ENCODE data around the gene MAGI2.
"Not testable (repeated sequence)": the region's sequence is repeated elsewhere in the genome, so short reads cannot be mapped to it uniquely, and the experiment has no call there.

MAGI2 gene

DNA sequence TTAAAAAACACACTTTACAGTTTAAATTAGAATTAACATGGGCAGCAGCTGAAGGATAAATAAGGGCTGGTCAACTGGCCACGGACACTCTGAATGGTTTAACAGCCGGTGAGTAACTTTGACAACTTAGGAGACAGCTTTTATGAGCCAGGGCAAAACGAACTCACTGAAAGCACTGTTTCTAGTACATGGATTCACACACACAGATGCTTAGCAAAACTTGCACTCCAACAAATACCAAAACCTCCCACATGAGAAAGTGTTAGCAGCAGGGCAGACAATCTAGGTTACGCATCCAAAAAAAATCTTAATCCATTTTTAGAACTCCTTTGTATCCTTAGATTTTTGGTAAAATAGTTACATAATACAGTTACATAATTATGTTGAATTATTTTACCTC is 1168.5 kb downstream of the MAGI2 start:
- DNase-seq (ENCODE audit: low spot score): peak; percentile 5

DNA sequence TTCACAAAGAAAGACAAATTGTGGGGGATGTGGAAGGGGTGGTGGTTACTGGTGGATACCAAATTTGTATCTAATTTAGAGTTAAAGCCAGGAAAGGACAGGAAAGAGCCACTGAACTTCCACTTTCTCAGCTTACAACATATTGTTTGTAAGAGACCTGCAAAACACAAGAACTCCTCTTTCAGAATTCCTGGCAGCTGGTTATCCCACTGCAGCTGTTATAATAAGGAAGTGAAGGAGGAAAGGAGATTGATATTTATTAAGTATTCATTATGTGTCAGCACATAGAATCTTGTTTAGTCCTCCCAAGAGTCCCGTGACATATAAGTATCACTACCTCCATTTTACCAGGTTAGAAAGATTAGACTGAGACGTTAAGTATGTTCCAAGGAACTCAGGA is 1173.2 kb downstream of the MAGI2 start:
- DNase-seq (ENCODE audit: low spot score): no peak

DNA sequence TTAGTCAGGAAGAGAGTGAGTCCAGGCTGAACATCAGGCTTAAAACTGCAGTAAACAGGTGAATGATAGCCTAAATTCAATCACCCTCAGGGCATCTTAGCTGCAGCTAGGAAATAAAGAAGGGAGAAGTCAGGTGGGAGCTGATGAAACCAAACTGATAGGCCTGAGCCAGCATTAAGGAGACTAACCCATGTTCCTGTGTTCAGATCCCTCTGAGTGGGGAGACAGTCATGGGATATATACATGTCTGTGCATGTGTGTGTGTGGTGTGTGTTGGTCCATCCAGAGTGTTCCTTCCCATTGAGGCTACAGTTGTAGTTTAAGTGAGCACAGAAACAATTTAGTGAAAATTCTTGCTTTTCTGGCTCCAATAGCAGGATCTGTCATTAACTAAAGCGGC is 1174.0 kb downstream of the MAGI2 start:
- no peak for DNase-seq (ENCODE audit: low spot score)

DNA sequence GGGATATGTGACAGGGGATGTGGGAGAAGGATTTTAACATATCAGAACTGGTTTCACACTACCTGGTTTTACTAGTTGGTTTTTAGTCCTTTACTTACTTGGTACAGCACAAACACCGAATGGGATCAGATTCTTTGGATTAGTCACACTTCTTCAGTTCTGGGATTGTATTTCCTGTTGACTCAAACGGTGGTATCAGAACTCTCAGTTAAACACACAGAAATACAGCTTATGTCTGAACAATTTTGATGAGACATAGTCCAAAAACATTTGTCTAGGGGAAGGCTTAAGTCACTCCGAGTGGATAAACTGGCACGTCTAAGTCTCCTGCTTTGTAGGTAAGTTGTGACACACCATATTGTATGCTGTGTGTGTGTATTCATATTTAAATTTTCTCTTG is 1174.4 kb downstream of the MAGI2 start:
- DNase-seq (ENCODE audit: low spot score): no peak

DNA sequence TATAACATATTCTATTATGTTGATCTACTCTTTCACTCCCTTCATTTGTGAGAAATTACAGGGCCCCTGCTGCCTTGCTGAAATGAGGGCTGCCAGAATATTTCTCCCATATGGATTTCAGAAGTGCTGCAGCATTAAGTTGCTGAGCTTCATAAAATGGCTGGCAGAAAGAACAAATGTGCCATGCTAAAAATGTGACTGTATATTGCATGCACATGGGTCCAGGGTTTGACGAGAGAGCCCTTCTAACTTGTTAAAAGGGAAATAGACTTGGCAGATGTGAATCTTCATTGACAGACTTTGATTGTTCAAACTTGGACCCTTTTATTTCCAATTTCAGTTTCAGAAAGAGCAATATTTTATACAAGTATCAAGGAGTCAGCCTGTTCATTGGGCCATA is 1186.3 kb downstream of the MAGI2 start:
- DNase-seq (ENCODE audit: low spot score): no peak

DNA sequence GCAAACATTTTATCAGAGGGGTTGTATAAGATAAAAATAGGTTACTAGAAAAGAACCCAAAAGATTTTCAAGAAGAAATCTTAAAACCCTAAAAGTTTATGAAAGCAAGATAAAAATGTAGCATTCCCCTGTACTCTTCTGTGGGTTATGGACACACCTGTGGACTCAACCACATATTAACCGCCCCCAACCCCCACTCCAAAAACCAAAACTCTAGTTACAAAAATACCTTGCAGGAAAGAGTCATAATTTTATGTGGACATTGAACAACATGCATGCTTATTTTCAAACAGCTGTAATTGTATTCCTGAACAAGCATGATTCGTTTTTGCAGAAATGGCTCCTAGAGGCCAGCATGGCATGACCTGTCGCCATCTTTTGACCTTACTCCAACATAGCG is 1188.0 kb downstream of the MAGI2 start:
- no peak for DNase-seq (ENCODE audit: low spot score)

DNA sequence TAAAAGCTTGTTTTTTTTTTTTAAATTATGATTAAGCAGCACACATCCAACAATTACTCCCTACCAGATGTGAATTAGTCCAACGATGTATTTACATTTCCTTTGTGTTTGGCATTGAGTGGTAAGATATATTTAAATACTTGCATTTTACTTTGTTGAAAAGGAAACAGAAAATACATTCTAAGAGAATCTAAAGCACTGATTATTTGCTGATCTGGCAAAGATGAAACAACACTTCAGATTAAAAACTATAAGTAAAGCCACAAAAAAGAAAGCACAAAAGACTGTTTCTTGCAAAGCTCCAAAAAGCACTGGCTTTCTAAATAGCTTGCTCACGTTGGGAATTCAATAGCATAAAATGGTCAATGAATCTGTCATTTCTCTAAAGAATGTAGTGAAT is 1188.4 kb downstream of the MAGI2 start:
- DNase-seq (ENCODE audit: low spot score): no peak

DNA sequence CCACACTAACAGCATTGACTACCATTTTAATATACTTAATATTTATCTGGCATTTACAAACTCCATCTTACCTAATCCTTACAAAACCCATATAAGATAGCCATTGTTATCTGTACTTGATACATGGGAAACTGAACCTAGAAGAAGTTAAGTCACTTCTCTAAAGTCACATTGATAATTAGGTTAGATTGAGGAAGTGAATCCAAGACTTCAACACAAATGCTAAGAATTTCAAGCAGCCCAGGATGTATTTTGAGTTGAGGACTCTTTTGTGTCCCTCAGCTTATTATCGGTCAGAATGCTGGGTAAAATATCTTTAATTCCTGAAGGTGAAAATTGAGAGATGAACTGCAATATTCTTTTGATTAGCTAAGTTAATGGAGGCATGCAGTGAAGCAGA is 1189.4 kb downstream of the MAGI2 start:
- DNase-seq (ENCODE audit: low spot score): no peak

DNA sequence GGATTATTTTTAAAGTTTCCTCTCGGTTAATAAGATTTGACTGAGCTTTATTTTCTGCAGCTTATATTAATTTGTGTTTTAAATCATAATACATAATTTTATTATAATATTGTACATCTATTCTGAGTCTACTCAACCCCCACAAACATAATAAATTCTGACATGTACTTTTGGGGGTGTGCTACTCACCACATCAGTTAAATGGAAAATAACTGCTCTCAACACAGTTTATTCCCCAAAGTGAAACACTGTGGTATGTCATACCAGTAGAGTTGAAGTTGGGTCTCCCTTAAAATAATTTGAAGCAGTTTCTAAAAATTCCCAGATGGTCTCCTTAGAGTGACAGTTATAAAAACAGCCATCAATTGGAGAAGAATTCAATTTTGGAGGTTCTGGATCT is 1191.7 kb downstream of the MAGI2 start:
- DNase-seq (ENCODE audit: low spot score): no peak

DNA sequence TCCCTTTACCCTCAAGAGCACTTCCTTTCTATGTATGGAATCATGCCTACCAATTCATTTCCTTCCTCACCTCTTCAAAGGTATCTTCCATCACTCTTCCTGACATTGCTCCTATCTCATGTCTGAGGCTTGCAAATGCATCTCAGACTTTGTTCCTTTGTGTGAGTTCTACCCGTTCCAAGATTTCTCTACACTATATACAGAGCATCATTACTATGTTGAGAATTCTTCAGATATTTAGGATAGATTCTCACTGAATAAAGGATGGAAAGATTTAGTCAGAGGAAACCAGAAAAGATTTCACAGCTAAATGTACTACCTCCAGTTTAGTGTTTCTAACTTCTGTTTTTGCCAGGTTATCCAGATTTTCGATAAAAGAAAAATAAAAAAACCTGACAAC is 1192.2 kb downstream of the MAGI2 start:
- no peak for DNase-seq (ENCODE audit: low spot score)

DNA sequence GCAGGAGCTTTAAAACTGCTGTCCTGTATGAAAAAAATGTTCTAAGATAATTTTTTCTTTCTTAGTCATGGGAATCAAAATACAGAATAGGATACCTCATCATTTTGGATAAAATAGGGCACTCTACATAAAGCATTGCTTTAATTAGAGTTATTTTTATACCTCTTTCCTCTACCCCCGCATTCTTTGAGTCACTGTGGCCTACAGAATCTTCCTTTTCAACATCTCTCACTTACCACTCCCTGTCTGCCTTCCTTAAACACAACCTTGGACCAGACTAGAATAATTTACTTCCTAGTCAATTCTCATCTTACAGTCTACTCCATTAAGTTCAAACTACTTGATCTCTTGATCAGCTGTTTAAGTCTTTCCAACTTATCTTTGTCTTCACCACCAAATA is 1192.6 kb downstream of the MAGI2 start:
- DNase-seq (ENCODE audit: low spot score): no peak

DNA sequence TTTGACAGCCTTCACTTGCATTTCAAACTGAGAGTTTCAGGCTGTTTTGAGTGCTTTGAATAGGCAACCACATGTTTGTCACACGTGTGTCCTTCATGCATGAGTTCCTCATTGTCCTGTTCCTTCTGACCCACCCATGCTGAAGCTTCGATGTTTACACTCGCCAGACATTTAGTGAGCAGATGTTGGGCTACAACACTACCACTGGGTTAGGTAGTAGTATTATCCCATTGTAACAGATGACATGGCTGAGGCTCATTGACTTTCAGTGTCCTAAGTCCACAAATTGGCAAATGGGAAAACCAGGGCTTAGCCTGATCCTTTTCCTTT is 1198.8 kb downstream of the MAGI2 start:
- DNase-seq (ENCODE audit: low spot score): no peak

DNA sequence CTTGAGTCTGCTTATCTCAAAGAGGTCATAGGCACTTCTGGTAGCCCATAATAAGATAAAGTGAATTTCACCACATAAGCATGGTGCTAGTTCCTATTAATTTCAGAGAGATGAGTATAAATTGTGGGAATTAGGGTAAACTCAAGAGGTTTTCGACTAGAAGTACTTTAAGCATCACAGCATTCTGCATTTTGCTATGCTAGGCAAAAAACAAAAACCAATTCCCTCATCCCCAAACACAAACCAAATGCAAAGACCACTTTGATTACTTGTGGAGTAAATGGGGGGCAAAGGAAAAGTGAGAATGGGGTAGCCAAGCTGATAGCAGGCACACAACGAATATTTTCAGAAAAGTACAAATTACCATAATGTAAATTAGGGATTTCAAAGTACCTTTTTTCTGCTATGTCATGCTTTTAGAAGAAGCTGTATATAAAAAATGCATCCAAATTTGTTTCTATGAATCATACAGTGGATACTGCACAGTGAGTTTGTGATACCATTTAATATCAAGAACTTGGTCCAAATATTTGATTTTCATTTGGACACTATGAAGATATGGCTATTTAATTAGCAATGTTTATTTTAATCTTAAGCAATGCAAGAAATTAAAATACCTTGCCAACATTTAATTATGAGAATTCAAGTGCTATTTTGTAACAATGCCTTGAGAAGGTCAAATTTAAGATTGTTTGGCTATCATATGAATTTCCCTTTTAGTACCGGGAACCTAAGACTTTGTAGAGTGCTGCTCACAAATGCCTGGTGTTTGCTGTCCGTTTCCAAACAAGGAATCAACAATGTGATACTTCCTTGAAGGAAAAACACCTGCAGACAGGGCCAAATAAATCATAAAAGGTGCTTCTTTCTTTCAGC is 1199.4 kb downstream of the MAGI2 start:
- DNase-seq (ENCODE audit: low spot score): no peak

DNA sequence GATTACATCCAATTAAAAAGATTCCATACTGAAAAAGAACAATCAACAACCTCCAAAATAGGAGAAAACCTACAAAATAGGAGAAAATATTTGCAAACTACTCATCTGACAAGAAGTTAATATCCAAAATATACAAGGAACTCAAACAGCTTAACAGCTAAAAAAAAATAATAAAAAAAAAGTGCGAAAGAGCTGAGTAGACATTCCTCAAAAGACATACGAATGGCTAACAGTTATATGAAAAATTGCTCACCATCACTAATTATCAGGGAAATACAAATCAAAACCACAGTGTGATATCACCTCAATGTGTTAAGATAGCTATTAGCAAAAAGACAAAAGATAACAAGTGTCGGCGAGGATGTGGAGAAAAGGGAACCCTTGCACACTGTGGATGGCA is 1204.6 kb downstream of the MAGI2 start:
- no peak for DNase-seq (ENCODE audit: low spot score)

DNA sequence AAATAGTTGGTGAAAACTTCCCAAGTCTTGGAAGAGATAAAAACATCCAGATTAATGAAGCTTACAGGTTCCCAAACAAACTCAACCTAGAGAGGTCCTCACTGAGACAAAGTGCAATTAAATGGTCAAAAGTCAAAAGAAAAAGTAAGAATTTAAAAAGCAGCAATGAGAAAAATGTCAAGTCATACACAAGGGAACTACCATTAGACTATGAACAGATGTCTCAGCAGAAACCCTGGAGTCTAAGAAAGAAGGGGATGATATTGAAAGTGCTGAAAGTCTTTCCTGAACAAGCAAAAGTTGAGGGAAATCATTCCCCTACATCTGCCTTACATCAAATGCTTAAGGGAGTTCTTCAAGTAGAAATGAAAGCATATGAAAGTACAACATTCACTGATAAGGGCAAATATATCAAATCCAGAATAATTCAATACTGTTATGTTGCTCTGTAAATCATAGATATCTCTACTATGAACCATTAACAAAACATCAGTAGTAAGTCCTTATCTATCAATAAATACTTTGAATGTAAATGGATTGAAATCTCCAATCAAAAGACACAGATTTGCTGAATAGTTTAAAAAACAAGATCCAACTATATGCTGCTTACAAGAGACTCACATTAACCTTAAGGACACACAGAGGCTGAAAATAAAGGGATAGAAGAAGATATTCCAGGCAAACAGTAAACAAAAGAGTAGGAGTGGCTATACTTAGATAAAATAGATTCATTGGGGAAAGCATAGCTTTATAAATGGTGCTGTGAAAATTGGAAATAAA is 1205.4 kb downstream of the MAGI2 start:
- no peak for DNase-seq (ENCODE audit: low spot score)

DNA sequence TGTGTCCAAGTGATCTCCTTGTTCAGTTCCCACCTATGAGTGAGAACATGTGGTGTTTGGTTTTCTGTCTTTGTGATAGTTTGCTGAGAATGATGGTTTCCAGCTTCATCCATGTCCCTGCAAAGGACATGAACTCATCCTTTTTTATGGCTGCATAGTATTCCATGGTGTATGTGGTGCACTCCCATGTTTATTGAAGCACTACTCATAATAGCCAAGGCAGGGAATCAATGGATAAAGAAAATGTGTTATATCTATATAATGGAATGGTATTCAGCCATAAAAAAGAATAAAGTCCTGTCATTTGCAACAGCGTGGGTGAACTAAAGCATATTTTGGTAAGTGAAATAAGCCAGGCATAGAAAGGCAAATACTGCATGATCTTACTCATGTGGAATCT is 1213.3 kb downstream of the MAGI2 start:
- DNase-seq (ENCODE audit: low spot score): not testable (repeated sequence)

DNA sequence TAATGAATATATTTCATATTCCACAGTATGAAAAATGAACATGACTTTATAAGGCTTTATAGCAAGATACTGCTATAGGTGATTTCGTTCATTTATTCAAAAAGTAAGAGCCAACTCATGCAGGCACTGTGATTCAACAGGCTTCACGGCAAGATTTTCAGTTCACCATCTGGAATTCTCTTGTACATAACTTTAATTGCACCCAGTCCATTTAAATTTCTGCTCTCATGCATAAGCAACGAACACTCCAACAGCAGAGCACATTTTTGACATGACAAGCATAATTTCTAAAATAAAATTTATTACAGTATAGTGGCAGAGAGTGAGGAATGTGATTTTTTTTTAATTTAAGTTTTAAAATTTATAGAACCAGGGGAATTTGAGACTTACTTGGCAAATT is 1218.8 kb downstream of the MAGI2 start:
- no peak for DNase-seq (ENCODE audit: low spot score)

DNA sequence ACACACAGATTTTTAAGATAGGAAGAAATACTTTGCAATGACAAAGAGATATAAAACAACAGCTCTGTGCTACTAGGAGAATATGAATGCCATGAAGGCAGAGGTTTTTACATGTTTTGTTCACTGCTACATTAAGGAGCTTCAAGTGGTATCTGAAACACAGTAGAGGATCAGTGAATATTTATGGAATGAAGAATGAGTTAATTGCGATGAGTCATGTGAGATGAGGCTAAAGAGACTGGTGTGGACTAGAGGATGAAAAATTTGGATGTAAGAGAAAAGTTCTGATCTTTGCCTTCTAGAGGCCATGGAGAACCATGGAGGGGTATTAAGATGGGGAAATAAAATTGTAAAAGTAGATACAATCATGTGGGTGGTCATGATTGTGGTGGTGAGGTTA is 1220.7 kb downstream of the MAGI2 start:
- no peak for DNase-seq (ENCODE audit: low spot score)

DNA sequence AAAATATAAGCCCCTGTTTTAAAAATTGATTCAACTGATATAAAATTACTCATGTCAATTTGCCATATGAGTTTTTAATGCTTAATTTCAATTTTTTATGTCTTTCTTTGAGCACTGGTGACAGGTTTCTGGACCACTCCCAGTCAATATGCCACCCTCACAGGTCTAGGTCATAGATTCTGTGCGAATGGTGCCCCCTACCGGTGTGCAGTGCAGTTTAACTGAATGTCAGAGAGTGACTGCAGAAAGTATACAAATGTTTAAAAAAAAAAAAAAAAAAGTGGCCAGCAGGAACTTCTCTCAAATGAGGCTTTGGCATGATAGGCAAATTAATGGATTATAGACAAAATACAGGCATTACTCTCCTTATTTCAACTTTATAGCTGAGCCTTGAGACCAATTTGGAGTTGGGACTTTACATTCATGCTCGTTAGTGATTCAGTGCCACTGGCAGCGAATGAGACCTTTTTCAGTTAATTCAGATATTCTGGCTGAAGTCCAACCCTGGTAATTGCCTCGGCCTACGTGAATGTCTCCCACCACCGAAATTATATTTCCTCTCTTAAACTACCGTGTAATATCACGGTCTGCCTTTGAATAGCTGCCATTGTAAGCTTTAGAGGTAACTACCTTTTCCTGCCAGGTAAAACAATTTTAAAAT is 1227.3 kb downstream of the MAGI2 start:
- DNase-seq (ENCODE audit: low spot score): peak; percentile 29

DNA sequence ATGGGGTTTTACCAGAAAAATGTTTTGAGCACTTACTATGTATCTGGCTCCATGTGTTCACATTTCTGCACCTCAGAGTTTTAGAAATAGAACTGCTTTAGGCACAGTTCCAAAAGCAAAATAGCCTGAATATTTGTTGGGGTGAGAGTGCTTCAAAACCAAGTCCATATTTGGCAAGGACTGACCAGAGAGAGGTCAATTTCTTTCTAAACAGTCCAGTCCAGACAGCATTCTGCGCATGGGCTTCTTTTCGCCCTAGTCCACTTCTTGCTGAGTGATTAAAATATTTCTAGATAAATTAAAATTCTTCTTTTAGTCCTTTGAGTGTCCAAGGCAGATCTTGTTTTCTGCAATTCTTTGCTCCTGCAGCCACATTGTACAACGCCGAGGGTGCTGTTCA is 1227.9 kb downstream of the MAGI2 start:
- DNase-seq (ENCODE audit: low spot score): no peak

DNA sequence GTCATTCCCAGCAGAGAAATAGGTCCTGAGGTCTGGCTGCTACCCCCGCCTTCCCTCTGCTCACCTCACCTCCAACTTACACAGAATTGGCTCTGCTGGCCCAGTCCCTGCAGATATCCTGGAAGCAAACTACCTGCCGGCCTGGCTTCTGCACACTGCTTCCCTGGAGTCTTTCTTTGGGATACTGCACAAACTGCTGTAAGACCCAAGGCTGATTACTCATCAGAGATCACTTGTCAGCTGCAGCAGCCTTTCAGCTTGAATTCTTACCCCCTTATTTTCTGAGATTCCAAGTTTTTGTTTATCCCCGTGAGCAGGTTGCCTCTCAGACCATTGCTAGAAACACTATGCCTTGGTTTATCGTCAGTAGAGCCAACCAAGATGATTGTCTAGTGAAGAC is 1228.5 kb downstream of the MAGI2 start:
- no peak for DNase-seq (ENCODE audit: low spot score)

DNA sequence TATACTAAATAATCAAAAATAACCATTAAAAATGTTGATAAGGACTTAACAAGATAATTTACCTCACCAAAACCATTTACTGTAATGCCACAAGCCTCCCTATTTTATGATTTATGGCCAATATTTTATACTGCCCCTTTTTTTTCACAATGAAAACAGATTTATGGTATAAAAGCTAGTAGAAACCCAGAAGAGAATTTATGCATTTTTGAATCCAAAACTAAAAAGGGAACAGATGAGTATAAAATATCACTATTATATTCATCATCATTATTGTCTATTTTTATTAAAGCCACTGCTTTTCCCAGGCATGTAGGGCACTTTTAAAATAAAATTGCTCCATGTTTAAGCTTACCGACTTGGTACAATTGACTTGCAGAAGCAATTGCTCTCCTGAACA is 1229.9 kb downstream of the MAGI2 start:
- DNase-seq (ENCODE audit: low spot score): no peak

All from globus pallidus (tissue), 1 donor.